GM21381 (cell line): Measurements from ENCODE around the gene ANO5.

Source experiments
- ATAC-seq: cut with Tn5 transposase; IDR thresholded peaks from one replicate; pipeline ENCODE4 v1.9.1; 2021; ENCODE audit warnings: mild to moderate bottlenecking, moderate library complexity; ENCODE audit not compliant: unreplicated experiment

The ANO5 gene

GRCh38 chr11:22192642-22193347, at the start of gene ANO5:
TSS of gene ANO5 (plus strand) at chr11:22193085. CDS start at chr11:22193493, 408 bp downstream.
- peak; percentile 46 for ATAC-seq

GRCh38 chr11:22151649-22152197, 41.2 kb upstream of the ANO5 start:
- no peak for ATAC-seq

GRCh38 chr11:22157531-22157930, 35.4 kb upstream of the ANO5 start:
- ATAC-seq, result no peak

- ATAC-seq, result no peak
These were observed 31.4 kb upstream of the ANO5 start for GRCh38 chr11:22161489-22161888.

- no peak for ATAC-seq
These were observed 30.1 kb upstream of the ANO5 start for GRCh38 chr11:22162756-22163155.

- ATAC-seq, result peak; percentile 62
These were observed 29.5 kb upstream of the ANO5 start for GRCh38 chr11:22163394-22163797.

GRCh38 chr11:22165087-22165486, 27.8 kb upstream of the ANO5 start:
- ATAC-seq, result no peak

GRCh38 chr11:22165759-22166513, 26.9 kb upstream of the ANO5 start:
- no peak for ATAC-seq

GRCh38 chr11:22169833-22170232, 23.1 kb upstream of the ANO5 start:
- no peak for ATAC-seq

GRCh38 chr11:22173532-22173931, 19.4 kb upstream of the ANO5 start:
- no peak for ATAC-seq

- no peak for ATAC-seq
These were observed 15.7 kb upstream of the ANO5 start for GRCh38 chr11:22177186-22177585.

- no peak for ATAC-seq
These were observed 13.3 kb upstream of the ANO5 start for GRCh38 chr11:22179626-22180025.

- ATAC-seq, result no peak
These were observed 12.8 kb upstream of the ANO5 start for GRCh38 chr11:22180131-22180530.

- ATAC-seq, result no peak
These were observed 3.2 kb upstream of the ANO5 start for GRCh38 chr11:22189660-22190059.

GRCh38 chr11:22190827-22191463, 1.9 kb upstream of the ANO5 start:
- ATAC-seq, result no peak

- ATAC-seq, result no peak
These were observed 620 bp upstream of the ANO5 start for GRCh38 chr11:22192289-22192641.

GRCh38 chr11:22193348-22194051, 615 bp downstream of the ANO5 start:
- ATAC-seq, result peak; percentile 30

- ATAC-seq, result no peak
These were observed 1.4 kb downstream of the ANO5 start for GRCh38 chr11:22194306-22194705.

GRCh38 chr11:22194907-22195306, 2.0 kb downstream of the ANO5 start:
- ATAC-seq, result no peak

- no peak for ATAC-seq
These were observed 4.5 kb downstream of the ANO5 start for GRCh38 chr11:22197139-22198005.
